Endothelial cell of umbilical vein (primary cell): ENCODE results near the gene MAST4. TPM values are rescaled to one million over a fixed set of nuclear protein-coding genes. Genes with fewer than 3 reads are reported as not detected.

ENCODE experiments used
- BruUV-seq: library from RNA; stranded (reverse); fragments of 400-500 nt; replicated peaks from 2 replicates; lab custom pipeline; 2021; lab: Mats Ljungman, UMichigan
- CTCF ChIA-PET: fragments of 300-600, 350-600 bp; sonication (Branson Sonifier 250); formaldehyde crosslinking; loops from one replicate; lab custom pipeline; 2021; ENCODE audit warnings: antibody characterized with exemption, inconsistent platforms; lab: Charles Lee
- POLR2A ChIA-PET: fragments of 300-600, 350-600 bp; sonication (Branson Sonifier 250); formaldehyde crosslinking; loops from one replicate; lab custom pipeline; 2021; ENCODE audit warnings: antibody characterized with exemption, inconsistent platforms; lab: Charles Lee
- DNase-seq: peaks from one replicate; pipeline ENCODE4 v3.0.0-alpha.2; 2011; ENCODE audit warnings: low read depth, low spot score
- FAIRE-seq: peaks from 2 replicates; lab custom pipeline; 2011; peaks lifted over from hg19 to GRCh38; lab: Jason Lieb, UNC
- H2AFZ ChIP-seq: 2 replicates; pipeline ENCODE4 v1.6.0; 2012; ENCODE audit warnings: low read depth, low read length, control low read depth, inconsistent platforms
- H3K27ac ChIP-seq: 2 replicates; pipeline ENCODE4 v1.5.1; 2011; ENCODE audit warnings: low read depth, mild to moderate bottlenecking, control low read depth, low read length, moderate library complexity; ENCODE audit not compliant: insufficient read depth
- H3K27me3 ChIP-seq, 2 experiments: 2 replicates each; pipeline versions ENCODE4 v1.6.0 to v1.6.1; 2011; ENCODE audit warnings: low read length in 2 of 2, mixed read lengths in 1 of 2; ENCODE audit not compliant: control insufficient read depth in 2 of 2, insufficient read depth in 2 of 2
- H3K36me3 ChIP-seq, 2 experiments: 2 replicates in 1 of 2; 3 replicates in 1 of 2; pipeline ENCODE4 v1.5.1; 2011; ENCODE audit warnings: low read length in 2 of 2, mild to moderate bottlenecking in 1 of 2, moderate library complexity in 1 of 2; ENCODE audit not compliant: control insufficient read depth in 2 of 2, insufficient read depth in 2 of 2; ENCODE audit errors: extremely low read depth in 1 of 2
- H3K4me1 ChIP-seq: 3 replicates; pipeline ENCODE4 v1.5.1; 2011; ENCODE audit warnings: mild to moderate bottlenecking, low read length; ENCODE audit not compliant: control insufficient read depth, insufficient read depth; ENCODE audit errors: extremely low read depth
- H3K4me2 ChIP-seq: 2 replicates; pipeline ENCODE4 v1.6.1; 2011; ENCODE audit warnings: low read length, control low read depth, mixed read lengths; ENCODE audit not compliant: insufficient read depth
- H3K4me3 ChIP-seq, 3 experiments: fragments of 200-600 bp in 1 of 3; sonication (generic), shearing (Covaris generic) in 1 of 3; replicated peaks in 1 of 3; 2 replicates each; pipeline ENCODE4 v1.5.1; 2011 to 2016; ENCODE audit warnings: control low read depth in 3 of 3, low read length in 3 of 3, mild to moderate bottlenecking in 2 of 3, inconsistent platforms in 1 of 3, low read depth in 1 of 3, moderate library complexity in 1 of 3; ENCODE audit not compliant: insufficient read depth in 1 of 3
- H3K79me2 ChIP-seq: 2 replicates; pipeline ENCODE4 v1.6.0; 2012; ENCODE audit warnings: low read length, inconsistent platforms; ENCODE audit not compliant: control insufficient read depth, insufficient read depth
- H3K9ac ChIP-seq: replicated peaks from 2 replicates; pipeline ENCODE3; 2011; ENCODE audit warnings: low read length, control low read depth; ENCODE audit not compliant: insufficient read depth; ENCODE audit errors: extremely low read depth
- H3K9me1 ChIP-seq: replicated peaks from 3 replicates; pipeline ENCODE4 v1.6.0; 2011; ENCODE audit warnings: mild to moderate bottlenecking, low read length; ENCODE audit not compliant: control insufficient read depth, insufficient read depth; ENCODE audit errors: extremely low read depth
- H3K9me3 ChIP-seq: replicated peaks from 2 replicates; pipeline ENCODE4 v1.5.1; 2012; ENCODE audit warnings: low read length, inconsistent platforms; ENCODE audit not compliant: control insufficient read depth, insufficient read depth
- H4K20me1 ChIP-seq: replicated peaks from 2 replicates; pipeline ENCODE3; 2011; ENCODE audit warnings: mild to moderate bottlenecking, low read length; ENCODE audit not compliant: control insufficient read depth, insufficient read depth; ENCODE audit errors: extremely low read depth
- CTCF ChIP-seq, 2 donors: IDR thresholded peaks; 1 replicate in 1 of 2; 2 replicates in 1 of 2; pipeline ENCODE4 v1.5.1; 2011; ENCODE audit warnings: low read length in 2 of 2, mild to moderate bottlenecking in 2 of 2, moderate library complexity in 2 of 2, control low read depth in 1 of 2, inconsistent platforms in 1 of 2, low read depth in 1 of 2; ENCODE audit not compliant: insufficient read depth in 1 of 2; ENCODE audit errors: extremely low read depth in 1 of 2
- EZH2 ChIP-seq: IDR thresholded peaks from 2 replicates; pipeline ENCODE4 v1.6.1; 2012; ENCODE audit warnings: borderline replicate concordance, low read depth, mild to moderate bottlenecking, moderate library complexity, low read length, inconsistent platforms; ENCODE audit not compliant: severe bottlenecking
- FOS ChIP-seq: IDR thresholded peaks from 2 replicates; pipeline ENCODE4 v1.6.1; 2011; ENCODE audit warnings: mild to moderate bottlenecking, low read length, moderate library complexity, borderline replicate concordance; ENCODE audit not compliant: insufficient read depth
- GATA2 ChIP-seq: IDR thresholded peaks from 2 replicates; pipeline ENCODE4 v1.7.0; 2011; ENCODE audit warnings: low read depth, mild to moderate bottlenecking, moderate library complexity, mixed read lengths, low read length; ENCODE audit not compliant: insufficient read length, insufficient read depth
- JUN ChIP-seq: IDR thresholded peaks from 2 replicates; pipeline ENCODE4 v1.6.1; 2011; ENCODE audit warnings: borderline replicate concordance, low read depth; ENCODE audit not compliant: insufficient read length, insufficient read depth
- MAX ChIP-seq: IDR thresholded peaks from 2 replicates; pipeline ENCODE4 v1.6.1; 2011; ENCODE audit not compliant: insufficient read depth, insufficient read length
- MYC ChIP-seq: IDR thresholded peaks from one replicate; pipeline ENCODE4 v1.6.1; 2011; ENCODE audit warnings: mild to moderate bottlenecking, low read depth, low read length
- POLR2A ChIP-seq: IDR thresholded peaks from 2 replicates; pipeline ENCODE4 v1.6.1; 2012; ENCODE audit warnings: low read depth, mild to moderate bottlenecking, control low read depth, low read length
- POLR2AphosphoS5 ChIP-seq: IDR thresholded peaks from 2 replicates; pipeline ENCODE4 v1.6.1; 2012; ENCODE audit warnings: low read depth, mild to moderate bottlenecking, control low read depth, low read length, moderate library complexity; ENCODE audit not compliant: insufficient read depth
- dilution Hi-C: fragments of 300-500 bp; cut with MboI; formaldehyde crosslinking; loops from one replicate; pipeline ENCODE4 v1.15.0; 2019; ENCODE audit warnings: low sequenced_read_pairs; ENCODE audit not compliant: extremely low pct_ligation_motif_present
- intact Hi-C: fragments of 100-400 bp; cut with micrococcal nuclease; formaldehyde crosslinking; loops from one replicate; pipeline ENCODE4 v1.10.0; 2022
- polyA plus RNA-seq, 4 experiments: library from polyadenylated mRNA; depleted of rRNA in 3 of 4; stranded (reverse) in 3 of 4; unstranded in 1 of 4; fragments of >200 nt; gene quantifications; 2 replicates each; pipeline versions ENCODE4 v1.2.1 to v1.2.3, GENCODE V29; 2011 to 2012; ENCODE audit warnings: missing spikeins in 1 of 4
- total RNA-seq: library from RNA; stranded (reverse); gene quantifications from 2 replicates; pipeline ENCODE4 v1.2.3, GENCODE V29; 2021

The MAST4 gene
- total and polyA plus RNA-seq, 2 donors (not counting 3 experiments of a cell fraction or from before 2014, with no cell fraction given) = 40.2 to 116 TPM

- dilution Hi-C loops (no loop called here), intact Hi-C loops (no loop called here)
- ChIA-PET POLR2A (no interaction called here), CTCF (no interaction called here)
- H4K20me1 ChIP-seq = no peaks in the 10 kb centered on the region
- TF ChIP-seq EZH2 (no peak), FOS (no peak), POLR2AphosphoS5 (no peak), POLR2A (no peak), MYC (no peak), JUN (no peak), MAX (no peak), GATA2 (no peak), CTCF (IDR thresholded peaks at IDR 0.05; ENCODE audit: extremely low read depth in 1 of 2, insufficient read depth in 1 of 2, low read depth in 1 of 2, low read length in 2 of 2) (no peak)
- no peaks in the 10 kb centered on the region for H3K9me3 ChIP-seq
- FAIRE-seq (no peak), DNase-seq (no peak)
- no peak overlapping the region for H2AFZ ChIP-seq
- no peaks in the 10 kb centered on the region for H3K79me2 ChIP-seq
- no peak overlapping the region for H3K27ac ChIP-seq
- no peak overlapping the region for H3K9ac ChIP-seq
- H3K27me3 ChIP-seq = peaks cover 6 to 7% of the 10 kb centered on the region in 2 experiments
- H3K4me1 ChIP-seq = no peaks in the 10 kb centered on the region
- no peaks in the 10 kb centered on the region for H3K36me3 ChIP-seq
- no peak overlapping the region for H3K4me3 ChIP-seq
- H3K9me1 ChIP-seq = no peaks in the 10 kb centered on the region
- BruUV-seq = no TSS peak
- H3K4me2 ChIP-seq = no peak overlapping the region
These were observed 131.9 kb downstream of the MAST4 start for GRCh38 chr5:66728049-66728448.
